CD14-positive monocyte (primary cell): ENCODE results near the gene ZC3H12C. TPM values are rescaled to one million over a fixed set of nuclear protein-coding genes. Genes with fewer than 3 reads are reported as not detected.

Experiments used
- DNase-seq, 3 donors: peaks; one replicate each; pipeline ENCODE4 v3.0.0-alpha.2; 2011 to 2022
- H2AFZ ChIP-seq: 2 replicates; pipeline ENCODE4 v1.6.0; 2012; ENCODE audit warnings: mild to moderate bottlenecking, low read depth, low read length, inconsistent platforms; ENCODE audit not compliant: insufficient read depth, poor library complexity, severe bottlenecking
- H3K27ac ChIP-seq, 2 donors: 1 replicate in 1 of 2; 2 replicates in 1 of 2; pipeline ENCODE4 v1.5.1; 2012 to 2013; ENCODE audit warnings: low read length in 2 of 2, control low read depth in 1 of 2, inconsistent platforms in 1 of 2, low read depth in 1 of 2, mild to moderate bottlenecking in 1 of 2
- H3K27me3 ChIP-seq, 2 donors: one replicate each; pipeline versions ENCODE4 v1.6.0 to v1.6.1; 2011 to 2013; ENCODE audit warnings: low read length in 2 of 2; ENCODE audit not compliant: control insufficient read depth in 2 of 2, insufficient read depth in 2 of 2
- H3K36me3 ChIP-seq, 2 donors: replicated peaks in 1 of 2; 1 replicate in 1 of 2; 2 replicates in 1 of 2; pipeline versions ENCODE4 v1.5.1 to v1.6.1; 2012 to 2013; ENCODE audit warnings: low read length in 2 of 2, control low read depth in 1 of 2, inconsistent platforms in 1 of 2, mild to moderate bottlenecking in 1 of 2; ENCODE audit not compliant: insufficient read depth in 2 of 2, control insufficient read depth in 1 of 2
- H3K4me1 ChIP-seq, 2 donors: 1 replicate in 1 of 2; 2 replicates in 1 of 2; pipeline versions ENCODE4 v1.5.1 to v1.6.1; 2012 to 2013; ENCODE audit warnings: low read length in 2 of 2, control low read depth in 1 of 2, inconsistent platforms in 1 of 2, mild to moderate bottlenecking in 1 of 2, moderate library complexity in 1 of 2; ENCODE audit not compliant: insufficient read depth in 2 of 2, control insufficient read depth in 1 of 2
- H3K4me2 ChIP-seq: replicated peaks from 2 replicates; pipeline ENCODE3; 2012; ENCODE audit warnings: low read length, moderate library complexity, mild to moderate bottlenecking; ENCODE audit not compliant: poor library complexity, severe bottlenecking; ENCODE audit errors: extremely low read depth
- H3K4me3 ChIP-seq, 3 experiments: fragments of 200-600 bp in 1 of 3; sonication (generic) in 1 of 3; replicated peaks in 1 of 3; 1 replicate in 2 of 3; 2 replicates in 1 of 3; pipeline ENCODE4 v1.5.1; 2011 to 2013; ENCODE audit warnings: low read length in 3 of 3, mild to moderate bottlenecking in 3 of 3, control low read depth in 2 of 3, low read depth in 2 of 3, inconsistent platforms in 1 of 3, moderate library complexity in 1 of 3
- H3K79me2 ChIP-seq: 2 replicates; pipeline ENCODE4 v1.6.0; 2012; ENCODE audit warnings: mild to moderate bottlenecking, control low read depth, inconsistent platforms, low read length, moderate library complexity; ENCODE audit not compliant: insufficient read depth
- H3K9ac ChIP-seq: 2 replicates; pipeline ENCODE4 v1.6.0; 2017; ENCODE audit warnings: low read length, mild to moderate bottlenecking; ENCODE audit not compliant: insufficient read depth, poor library complexity, severe bottlenecking
- H3K9me3 ChIP-seq, 2 donors: replicated peaks in 1 of 2; 1 replicate in 1 of 2; 2 replicates in 1 of 2; pipeline versions ENCODE4 v1.5.1 to v1.6.1; 2012 to 2013; ENCODE audit warnings: low read length in 2 of 2, control low read depth in 1 of 2; ENCODE audit not compliant: control insufficient read depth in 1 of 2, insufficient read depth in 1 of 2
- H4K20me1 ChIP-seq: 2 replicates; pipeline ENCODE4 v1.6.0; 2012; ENCODE audit warnings: mild to moderate bottlenecking, low read length, control low read depth, moderate library complexity; ENCODE audit not compliant: insufficient read depth
- H3K27ac Mint-ChIP-seq, 7 donors: one replicate each; pipeline ENCODE4 v1.8.0; 2020; ENCODE audit warnings: mild to moderate bottlenecking in 7 of 7, mixed read lengths in 7 of 7, moderate library complexity in 6 of 7, inconsistent platforms in 2 of 7
- H3K27me3 Mint-ChIP-seq, 3 donors: one replicate each; pipeline ENCODE4 v1.8.0; 2021 to 2022; ENCODE audit warnings: low read depth in 3 of 3, mild to moderate bottlenecking in 3 of 3, mixed read lengths in 3 of 3, moderate library complexity in 3 of 3, inconsistent platforms in 1 of 3
- H3K36me3 Mint-ChIP-seq, 2 donors: one replicate each; pipeline ENCODE4 v1.8.0; 2020; ENCODE audit warnings: mixed read lengths in 2 of 2, inconsistent platforms in 1 of 2, mild to moderate bottlenecking in 1 of 2
- H3K4me1 Mint-ChIP-seq: one replicate; pipeline ENCODE4 v1.8.0; 2020; ENCODE audit warnings: mild to moderate bottlenecking, mixed read lengths
- H3K4me3 Mint-ChIP-seq, 2 donors: one replicate each; pipeline ENCODE4 v1.8.0; 2020; ENCODE audit warnings: mild to moderate bottlenecking in 2 of 2, mixed read lengths in 2 of 2, moderate library complexity in 1 of 2
- H3K9me3 Mint-ChIP-seq, 7 donors: one replicate each; pipeline ENCODE4 v1.8.0; 2020 to 2022; ENCODE audit warnings: mixed read lengths in 7 of 7, mild to moderate bottlenecking in 6 of 7, moderate library complexity in 6 of 7, inconsistent platforms in 2 of 7
- WGBS: methylation state at CpG from one replicate; pipeline ENCODE4 v1.1.5; 2013; ENCODE audit warnings: missing lambda C conversion rate; ENCODE audit not compliant: insufficient coverage; 5-methylcytosine and 5-hydroxymethylcytosine counted together
- intact Hi-C, 2 donors: fragments of 100-400 bp; cut with micrococcal nuclease; formaldehyde crosslinking; loops; one replicate each; pipeline versions ENCODE4 v1.15.0 to v1.15.1; 2023
- polyA plus RNA-seq, 3 donors: library from polyadenylated mRNA; depleted of rRNA in 1 of 3; unstranded in 2 of 3; stranded (reverse) in 1 of 3; fragments of 300-500 nt in 2 of 3; fragments of >200 nt in 1 of 3; fragmentation: Illumina TruSeq in 2 of 3; gene quantifications; 1 replicate in 2 of 3; 2 replicates in 1 of 3; pipeline ENCODE4 v1.2.3, GENCODE V29; 2012 to 2021
- TF ChIP-seq, protein P1 (sequence below): fragments of 200-600 bp; IDR thresholded peaks from one replicate; pipeline ENCODE4 v1.8.0; 2022; ENCODE audit warnings: antibody characterized with exemption, mild to moderate bottlenecking

Gene ZC3H12C
- polyA plus RNA-seq, 3 donors = 0.47 to 2.6 (median 0.73) TPM

DNA sequence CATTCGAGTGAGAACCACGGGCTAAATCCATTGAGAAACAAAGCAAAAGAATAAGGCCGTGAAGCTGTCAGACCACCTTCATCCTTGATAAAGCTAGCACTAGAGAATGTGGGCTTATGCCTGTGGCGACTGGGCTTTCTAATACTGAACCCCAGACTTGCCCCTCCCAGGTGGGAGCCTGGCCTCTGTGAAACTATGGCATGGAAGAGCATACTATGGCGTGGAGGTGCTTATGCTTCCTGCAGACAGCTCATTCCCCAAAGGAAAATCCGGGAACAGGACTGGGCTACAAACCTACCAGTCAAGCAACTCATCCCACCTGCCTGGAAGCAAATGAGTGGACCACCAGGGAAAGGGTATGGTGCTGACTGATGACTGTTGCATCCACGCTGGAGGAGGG, 92.4 kb downstream of the ZC3H12C start:
- Histone ChIP-seq H3K27me3 (no peaks in the 10 kb centered on the region), H3K4me3 (no peak overlapping the region), H3K79me2 (no peaks in the 10 kb centered on the region), H3K9me3 (no peaks in the 10 kb centered on the region), H2AFZ (no peak overlapping the region), H3K27ac (no peak overlapping the region), H4K20me1 (no peaks in the 10 kb centered on the region), H3K36me3 (no peaks in the 10 kb centered on the region), H3K9ac (no peak overlapping the region), H3K4me1 (no peaks in the 10 kb centered on the region), H3K4me2 (no peak overlapping the region)
- H3K27me3 Mint-ChIP-seq = peaks cover 0 to 3% (median 1%) of the 10 kb centered on the region in 3 donors
- no peak overlapping the region for H3K27ac Mint-ChIP-seq
- TF ChIP-seq, protein P1, sequence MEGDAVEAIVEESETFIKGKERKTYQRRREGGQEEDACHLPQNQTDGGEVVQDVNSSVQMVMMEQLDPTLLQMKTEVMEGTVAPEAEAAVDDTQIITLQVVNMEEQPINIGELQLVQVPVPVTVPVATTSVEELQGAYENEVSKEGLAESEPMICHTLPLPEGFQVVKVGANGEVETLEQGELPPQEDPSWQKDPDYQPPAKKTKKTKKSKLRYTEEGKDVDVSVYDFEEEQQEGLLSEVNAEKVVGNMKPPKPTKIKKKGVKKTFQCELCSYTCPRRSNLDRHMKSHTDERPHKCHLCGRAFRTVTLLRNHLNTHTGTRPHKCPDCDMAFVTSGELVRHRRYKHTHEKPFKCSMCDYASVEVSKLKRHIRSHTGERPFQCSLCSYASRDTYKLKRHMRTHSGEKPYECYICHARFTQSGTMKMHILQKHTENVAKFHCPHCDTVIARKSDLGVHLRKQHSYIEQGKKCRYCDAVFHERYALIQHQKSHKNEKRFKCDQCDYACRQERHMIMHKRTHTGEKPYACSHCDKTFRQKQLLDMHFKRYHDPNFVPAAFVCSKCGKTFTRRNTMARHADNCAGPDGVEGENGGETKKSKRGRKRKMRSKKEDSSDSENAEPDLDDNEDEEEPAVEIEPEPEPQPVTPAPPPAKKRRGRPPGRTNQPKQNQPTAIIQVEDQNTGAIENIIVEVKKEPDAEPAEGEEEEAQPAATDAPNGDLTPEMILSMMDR = no peak
- no peak overlapping the region for H3K4me3 Mint-ChIP-seq
- 87% methylated on average over 4 of the region's 7 CpGs for WGBS
- no peaks in the 10 kb centered on the region for H3K36me3 Mint-ChIP-seq
- H3K4me1 Mint-ChIP-seq = peaks cover 5% of the 10 kb centered on the region
- DNase-seq = no peak
- H3K9me3 Mint-ChIP-seq = peaks cover 0 to 1% (median 0%) of the 10 kb centered on the region in 7 donors
- intact Hi-C loops = no loop called here

DNA sequence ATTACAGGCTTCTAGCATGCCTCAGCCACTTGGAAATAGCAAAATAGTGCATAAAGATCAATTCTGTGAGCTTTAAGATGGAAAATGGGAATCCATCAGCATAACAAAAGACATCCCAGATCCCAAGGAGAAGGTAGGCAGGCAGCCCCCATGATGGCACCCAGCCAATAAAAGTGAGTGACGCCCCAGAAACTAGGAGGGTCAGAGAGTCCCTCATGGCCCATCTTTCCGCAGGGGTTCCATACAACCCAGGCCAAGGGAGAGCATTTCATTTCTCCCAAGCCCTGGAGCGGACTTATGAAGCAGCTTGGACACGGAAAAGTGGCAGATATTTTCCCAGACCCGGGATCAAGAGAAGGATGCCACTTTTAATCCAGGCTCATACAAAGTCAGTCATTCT, 93.3 kb downstream of the ZC3H12C start:
- Histone ChIP-seq H3K36me3 (no peaks in the 10 kb centered on the region), H3K27ac (no peak overlapping the region), H3K4me3 (no peak overlapping the region), H3K9me3 (no peaks in the 10 kb centered on the region), H3K9ac (no peak overlapping the region), H2AFZ (no peak overlapping the region), H3K4me1 (no peaks in the 10 kb centered on the region), H4K20me1 (no peaks in the 10 kb centered on the region), H3K4me2 (no peak overlapping the region), H3K27me3 (no peaks in the 10 kb centered on the region), H3K79me2 (no peaks in the 10 kb centered on the region)
- TF ChIP-seq, protein P1 = no peak
- Mint-ChIP-seq H3K36me3 (no peaks in the 10 kb centered on the region), H3K27ac (no peak overlapping the region), H3K4me1 (peaks cover 5% of the 10 kb centered on the region), H3K27me3 (peaks cover 0 to 2% (median 0%) of the 10 kb centered on the region in 3 donors), H3K4me3 (no peak overlapping the region), H3K9me3 (peaks cover 0 to 1% (median 0%) of the 10 kb centered on the region in 7 donors)
- intact Hi-C loops = no loop called here
- WGBS = 96% methylated on average over 5 of the region's 5 CpGs
- DNase-seq = no peak
